GM12892 (cell line): ENCODE data around the gene HOXC9.

Source experiments
- DNase-seq: peaks from one replicate; pipeline ENCODE4 v3.0.0; 2011; ENCODE audit not compliant: insufficient read length
- FAIRE-seq: peaks from 2 replicates; lab custom pipeline; 2011; peaks lifted over from hg19 to GRCh38; lab: Jason Lieb, UNC
- POLR2A ChIP-seq: IDR thresholded peaks from 2 replicates; pipeline ENCODE4 v1.6.1; 2011; ENCODE audit warnings: low read depth, low read length, control low read depth
- POLR2AphosphoS5 ChIP-seq: IDR thresholded peaks from 2 replicates; pipeline ENCODE4 v1.6.1; 2011; ENCODE audit warnings: low read depth, low read length, control low read depth
- TAF1 ChIP-seq: IDR thresholded peaks from 2 replicates; pipeline ENCODE4 v1.6.1; 2011; ENCODE audit warnings: low read depth, mild to moderate bottlenecking, control low read depth, low read length, borderline replicate concordance

Gene HOXC9

DNA sequence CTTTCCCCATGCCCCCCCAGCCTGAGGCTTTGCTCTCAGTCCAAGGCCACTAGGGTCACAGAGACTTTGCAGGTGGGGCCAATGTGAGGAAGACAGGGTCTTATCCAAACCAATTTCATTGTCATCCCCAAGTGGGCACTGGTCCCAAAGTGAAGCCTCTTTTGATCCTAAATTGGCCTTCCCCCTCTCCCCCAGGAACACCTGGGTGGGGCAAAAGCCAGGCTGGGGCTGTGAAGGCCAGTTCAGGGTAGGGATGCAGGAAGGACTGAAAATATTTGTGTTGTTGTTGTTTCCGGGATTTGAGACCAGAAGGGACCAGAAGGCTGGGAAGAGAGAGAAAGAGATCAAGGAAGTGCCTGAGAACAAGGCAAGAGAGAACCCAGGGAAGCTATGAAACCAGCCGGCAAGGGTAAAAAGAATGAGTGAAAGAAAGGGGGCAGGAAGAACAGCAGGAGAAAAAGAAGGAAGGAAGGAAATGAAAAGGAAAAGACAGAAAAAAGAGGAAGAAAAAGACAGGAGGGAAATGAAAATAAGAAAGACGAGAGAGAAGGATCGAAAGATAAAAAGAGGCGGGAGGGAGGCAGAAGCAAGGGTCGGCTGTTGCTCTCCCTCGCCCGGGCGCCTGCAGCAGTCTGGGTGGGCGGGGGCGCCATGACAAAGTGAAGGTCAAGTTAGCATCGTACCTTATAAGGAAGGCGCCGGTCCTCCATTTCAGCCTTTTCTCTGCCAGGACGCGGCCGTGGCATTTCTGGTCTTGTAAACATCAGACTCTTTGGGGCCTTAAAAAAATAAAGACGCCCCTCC is 34.5 kb upstream of the HOXC9 start:
- FAIRE-seq = no peak
- no peak for DNase-seq
- TF ChIP-seq POLR2AphosphoS5 = no peak
- TF ChIP-seq TAF1 = no peak

DNA sequence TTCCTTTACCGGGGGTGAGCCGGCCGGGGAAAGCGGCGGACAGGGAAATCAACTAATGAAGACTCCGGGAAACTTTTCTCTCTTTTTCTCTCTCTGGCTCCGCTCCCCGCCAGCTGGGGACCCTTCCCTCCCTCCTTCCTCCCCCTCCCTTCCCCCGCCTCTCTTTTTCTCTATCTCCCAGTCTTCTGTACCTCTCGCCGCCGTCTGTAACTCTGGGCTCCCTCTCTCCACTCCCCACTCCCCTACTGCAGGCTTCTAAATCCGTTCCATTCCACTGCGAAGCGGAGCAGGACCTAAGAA is 33.9 kb upstream of the HOXC9 start:
- no peak for DNase-seq
- TF ChIP-seq POLR2AphosphoS5 (no peak), TAF1 (no peak), POLR2A (no peak)
- FAIRE-seq = no peak

DNA sequence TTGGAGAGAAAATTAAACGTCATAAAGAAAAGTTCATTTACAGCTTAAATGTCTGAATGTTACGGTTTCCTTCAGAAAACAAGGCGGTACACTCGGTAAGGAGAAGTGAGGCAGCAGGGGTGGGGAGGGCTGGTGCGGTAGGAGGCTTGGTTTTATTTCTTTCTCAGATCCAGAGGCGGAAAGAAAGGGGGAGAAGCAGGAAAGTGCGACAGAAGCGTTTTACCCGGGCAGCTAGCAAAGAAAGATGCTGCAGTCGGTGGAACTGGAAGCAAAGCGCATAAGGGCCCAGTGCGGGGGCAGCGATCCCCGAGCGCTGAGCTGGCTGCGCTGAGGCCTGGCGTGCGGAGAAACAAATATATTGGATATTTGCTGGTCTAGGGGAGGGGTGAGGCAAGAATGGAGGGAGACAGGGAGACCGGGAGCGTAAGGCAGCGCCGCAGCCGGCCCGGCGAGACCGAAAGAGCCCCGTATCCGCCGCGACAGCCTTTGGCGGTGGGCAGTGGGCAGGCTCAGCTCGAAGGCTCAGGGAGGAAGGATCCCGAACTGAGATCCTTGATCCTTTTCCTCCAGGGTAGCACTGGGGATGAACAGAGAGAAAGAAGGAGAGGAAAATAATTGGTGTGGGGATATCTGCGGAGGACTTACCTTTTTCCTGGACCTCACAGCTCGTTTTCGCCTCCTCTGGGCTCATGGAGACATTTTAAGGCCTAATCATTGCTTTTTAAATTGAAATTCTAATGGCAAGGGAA is 33.4 kb upstream of the HOXC9 start:
- TF ChIP-seq TAF1 = no peak
- no peak for TF ChIP-seq POLR2AphosphoS5
- no peak for TF ChIP-seq POLR2A
- FAIRE-seq (no peak), DNase-seq (no peak)

DNA sequence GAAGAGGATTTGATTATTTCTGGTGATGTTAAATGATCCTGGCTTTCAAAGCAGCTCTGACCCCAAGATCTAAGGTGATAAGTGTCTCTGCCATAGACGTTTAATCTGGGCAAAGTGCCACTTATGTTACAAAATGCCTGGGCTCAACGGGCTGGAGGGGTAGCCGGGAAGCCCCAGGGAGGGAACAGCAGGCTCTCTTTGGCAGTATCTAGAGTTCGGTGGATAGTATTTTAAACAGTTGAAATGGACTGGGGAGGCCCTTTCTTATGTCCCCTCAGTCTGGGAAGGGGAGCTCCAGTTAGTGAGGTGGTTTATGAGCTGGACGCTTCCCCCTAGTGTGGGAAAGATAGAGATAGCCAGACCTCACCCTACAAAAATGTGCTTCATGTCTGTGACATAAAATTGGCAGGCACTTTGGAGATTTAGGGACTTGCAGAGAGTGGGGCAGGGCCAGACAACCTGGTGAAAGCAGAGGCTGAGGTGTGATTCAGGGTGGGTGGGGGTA is 32.5 kb upstream of the HOXC9 start:
- TF ChIP-seq TAF1 (no peak), POLR2A (no peak), POLR2AphosphoS5 (no peak)
- FAIRE-seq (no peak), DNase-seq (no peak)

DNA sequence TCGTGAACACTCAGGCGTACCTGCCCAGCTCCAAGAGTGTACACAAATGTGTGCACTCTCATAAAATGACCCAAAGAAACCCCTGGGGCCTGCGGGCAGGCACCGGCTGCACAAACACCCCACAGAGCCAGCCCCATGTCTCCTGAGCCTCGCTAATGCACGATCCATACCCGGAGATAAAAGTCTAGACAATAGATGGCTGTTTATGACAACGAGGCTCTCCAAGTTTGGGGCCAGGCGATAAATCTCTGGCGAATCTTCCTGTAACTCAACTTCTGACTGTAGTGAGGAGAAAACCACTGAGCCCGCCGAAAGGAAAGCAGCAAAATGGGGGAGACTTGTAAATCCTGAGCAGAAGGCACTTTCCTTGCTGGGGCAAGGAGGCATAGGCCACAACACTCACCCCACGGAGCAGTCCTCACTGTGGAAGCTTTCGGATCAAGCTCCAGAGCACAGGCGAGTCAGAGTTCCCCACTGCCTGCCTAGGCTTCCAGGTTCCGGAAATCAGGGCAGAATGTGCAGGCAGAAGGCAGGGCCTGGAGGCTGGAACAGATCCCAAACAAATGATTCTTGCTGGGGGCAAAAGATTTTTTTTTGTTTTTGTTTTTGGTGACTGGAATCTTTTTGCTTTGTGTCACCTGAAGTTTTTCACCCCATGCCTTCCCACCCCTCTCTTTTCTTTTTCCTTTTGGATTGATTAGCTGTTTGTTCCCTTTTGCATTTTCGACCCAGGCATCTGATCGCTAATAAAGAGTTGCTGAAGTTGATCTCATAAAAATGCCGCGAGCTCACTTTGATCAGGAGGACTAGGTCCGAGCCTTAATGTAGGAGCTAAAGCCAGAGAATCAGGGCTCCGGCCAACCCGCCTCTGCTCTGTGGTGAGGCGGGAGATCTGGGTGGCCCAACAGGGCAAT is 31.5 kb upstream of the HOXC9 start:
- no peak for TF ChIP-seq POLR2AphosphoS5
- FAIRE-seq (no peak), DNase-seq (no peak)

DNA sequence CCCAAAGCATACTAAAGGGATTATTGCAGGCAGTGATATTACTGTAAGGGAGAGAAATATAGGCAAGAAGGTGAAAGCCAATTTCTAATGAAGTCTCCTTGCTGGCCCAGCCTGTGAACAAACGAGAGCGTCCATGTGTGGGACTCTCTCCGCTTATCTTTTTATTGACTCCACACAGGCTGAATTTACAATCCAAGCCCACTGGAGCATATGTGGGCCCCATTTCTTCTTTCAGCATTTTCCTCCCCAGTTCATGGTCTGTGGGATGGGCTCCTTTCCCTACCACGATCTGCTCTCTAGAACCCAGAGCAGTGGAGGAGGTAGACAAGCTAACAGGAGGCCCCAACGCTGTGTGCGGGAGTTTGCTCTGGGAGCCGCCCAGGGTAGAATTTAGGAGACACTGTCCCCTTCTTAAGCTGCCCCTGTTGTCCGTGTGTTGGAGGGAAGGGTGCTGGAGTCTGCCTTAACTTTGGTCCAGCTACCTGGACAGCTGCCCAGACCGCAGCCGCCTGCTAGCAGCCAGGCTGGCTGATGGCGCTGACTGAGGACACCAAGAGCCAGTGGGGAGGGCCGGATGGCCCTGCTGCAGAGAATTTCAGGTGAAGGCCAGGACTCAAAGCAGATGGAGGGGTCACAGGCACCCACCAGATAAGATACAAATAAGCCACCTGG is 30.2 kb upstream of the HOXC9 start:
- no peak for DNase-seq
- no peak for FAIRE-seq
- TF ChIP-seq TAF1 = no peak

DNA sequence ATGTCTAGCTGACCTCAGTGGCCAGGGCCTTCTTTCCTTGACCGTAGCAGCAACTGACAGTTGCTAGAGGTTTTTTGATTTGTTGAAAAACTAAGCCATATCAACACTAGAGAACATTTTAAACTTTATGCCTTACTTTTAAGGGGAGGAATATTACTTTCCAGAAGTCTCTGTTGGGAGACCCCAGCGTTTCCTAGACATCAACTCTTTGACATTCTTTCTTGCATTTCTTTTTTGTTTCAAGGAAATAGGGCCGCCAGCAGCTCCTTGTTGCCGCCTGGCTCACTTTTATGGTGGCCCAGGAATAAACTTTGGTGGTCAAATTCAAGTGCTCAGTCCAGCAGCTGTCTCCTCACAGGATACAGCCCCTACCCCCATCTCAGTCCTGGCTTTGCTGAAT is 29.5 kb upstream of the HOXC9 start:
- FAIRE-seq (no peak), DNase-seq (no peak)
- no peak for TF ChIP-seq TAF1
- no peak for TF ChIP-seq POLR2AphosphoS5
- no peak for TF ChIP-seq POLR2A

DNA sequence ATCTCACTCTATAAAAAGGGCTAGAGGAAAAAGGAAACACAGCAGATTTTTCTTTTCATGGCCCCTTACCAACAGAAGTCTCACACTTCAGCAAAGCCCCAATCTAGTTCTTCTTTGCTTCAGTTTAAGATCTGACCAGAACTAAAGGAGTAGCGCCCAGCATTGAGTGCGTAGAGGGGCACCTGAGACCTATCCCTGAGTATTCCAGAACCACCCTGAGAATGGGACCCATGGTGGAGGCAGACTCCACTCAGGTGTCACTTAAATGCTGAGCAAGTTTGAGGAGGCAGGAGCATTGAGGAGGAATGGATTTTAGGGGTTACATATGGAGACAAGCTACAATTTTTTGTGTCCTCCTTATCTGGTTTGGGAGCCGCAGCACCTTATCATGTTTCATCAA is 28.8 kb upstream of the HOXC9 start:
- FAIRE-seq = no peak
- DNase-seq = no peak

DNA sequence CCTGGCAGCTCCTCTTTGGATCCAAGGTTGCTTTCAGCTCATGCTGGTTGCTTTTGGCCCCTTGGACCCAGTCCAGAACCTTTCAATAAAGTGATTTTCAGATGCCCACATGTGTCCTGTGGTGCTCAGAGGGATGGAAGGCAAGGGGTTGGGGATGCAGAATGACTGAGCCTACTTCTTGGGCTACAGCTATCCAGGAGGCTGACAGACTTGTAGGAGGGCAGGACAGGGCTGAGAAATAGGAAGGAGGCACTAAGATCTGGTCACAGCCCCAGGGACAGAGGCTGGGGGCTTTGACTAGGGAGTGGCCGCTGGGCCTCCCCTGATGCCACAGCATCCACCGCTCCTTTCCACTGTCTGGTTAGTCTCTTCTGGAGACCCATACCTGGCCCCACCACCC is 28.3 kb upstream of the HOXC9 start:
- no peak for DNase-seq
- no peak for FAIRE-seq
- TF ChIP-seq POLR2A (no peak), POLR2AphosphoS5 (no peak), TAF1 (no peak)

More for the DNA sequence above, 28.8 kb upstream of the HOXC9 start:
- TF ChIP-seq POLR2A = no peak
- no peak for TF ChIP-seq POLR2AphosphoS5
- no peak for TF ChIP-seq TAF1

DNA sequence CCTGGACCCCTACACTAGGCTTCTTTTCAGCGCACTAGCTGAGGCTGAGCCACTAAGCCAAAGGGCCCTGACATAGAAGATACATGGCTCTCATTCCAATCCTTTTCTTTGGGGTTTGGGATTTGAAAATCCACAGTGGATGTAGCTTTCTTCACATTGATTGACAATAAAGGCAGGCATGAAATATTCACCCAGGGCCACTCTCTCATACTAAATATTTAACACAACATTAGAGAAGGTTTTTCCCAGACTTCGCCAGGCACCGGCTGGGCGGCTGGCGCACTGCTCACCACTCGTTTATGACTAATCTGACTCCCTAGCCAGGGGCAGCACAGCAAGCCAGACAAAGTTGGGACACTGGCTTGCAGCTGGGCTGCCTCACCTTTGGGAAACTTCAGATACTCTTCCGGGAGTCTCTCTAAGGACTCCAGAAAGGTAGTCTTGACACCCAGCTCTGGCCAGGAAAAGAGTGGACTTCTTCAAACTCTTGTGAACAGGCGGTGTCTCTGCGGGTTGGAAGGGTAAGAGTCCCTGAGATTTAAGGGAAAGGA is 27.7 kb upstream of the HOXC9 start:
- no peak for FAIRE-seq
- no peak for TF ChIP-seq TAF1
- TF ChIP-seq POLR2A = no peak
- TF ChIP-seq POLR2AphosphoS5 = no peak
- no peak for DNase-seq
